ENCODE data around the gene CUBN. TPM values are rescaled to one million over a fixed set of nuclear protein-coding genes. Genes with fewer than 3 reads are reported as not detected.

The CUBN gene
- total RNA-seq, 1 donor from 2014 or later, result 2.1 TPM

DNA sequence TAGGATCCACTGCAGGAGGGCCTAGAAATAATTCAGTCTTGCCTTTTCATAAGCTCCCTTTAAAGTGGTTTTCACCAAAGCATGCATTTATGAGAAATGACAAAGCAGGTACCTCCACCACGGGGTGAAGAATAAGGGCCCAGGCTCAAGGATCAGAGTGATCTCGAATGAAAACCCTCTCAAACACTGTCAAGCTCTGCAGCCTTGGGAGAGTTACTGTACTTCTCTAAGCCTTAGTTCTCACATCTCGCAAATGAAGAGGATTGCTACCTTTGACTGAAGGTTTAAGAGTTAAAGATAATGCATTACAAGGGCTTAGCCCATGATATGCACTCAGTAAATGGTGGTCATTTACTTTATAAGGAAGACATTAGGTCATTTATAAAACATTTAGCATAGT, 81.7 kb downstream of the CUBN start:
- no peak for DNase-seq (ENCODE audit: extremely low read depth, low read depth, low spot score)

DNA sequence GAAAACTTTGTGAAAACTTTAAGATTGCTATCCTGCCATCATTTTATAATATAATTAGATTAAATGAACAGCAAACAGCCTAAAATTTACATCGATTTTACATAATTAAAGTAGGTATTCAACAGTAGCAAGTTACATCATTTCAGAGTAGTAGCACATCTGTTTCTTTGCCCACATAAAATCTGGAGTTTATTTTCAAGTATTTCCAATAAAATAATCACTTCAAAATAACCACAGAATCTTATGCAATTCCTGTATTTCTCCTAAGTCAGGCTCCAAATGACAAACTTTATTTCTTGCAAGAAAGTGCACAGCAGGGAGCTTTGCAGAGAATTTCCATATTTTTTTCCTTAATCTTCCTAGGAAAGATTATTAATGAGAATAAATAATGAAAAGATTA, 82.6 kb downstream of the CUBN start:
- no peak for DNase-seq (ENCODE audit: extremely low read depth, low read depth, low spot score)

DNA sequence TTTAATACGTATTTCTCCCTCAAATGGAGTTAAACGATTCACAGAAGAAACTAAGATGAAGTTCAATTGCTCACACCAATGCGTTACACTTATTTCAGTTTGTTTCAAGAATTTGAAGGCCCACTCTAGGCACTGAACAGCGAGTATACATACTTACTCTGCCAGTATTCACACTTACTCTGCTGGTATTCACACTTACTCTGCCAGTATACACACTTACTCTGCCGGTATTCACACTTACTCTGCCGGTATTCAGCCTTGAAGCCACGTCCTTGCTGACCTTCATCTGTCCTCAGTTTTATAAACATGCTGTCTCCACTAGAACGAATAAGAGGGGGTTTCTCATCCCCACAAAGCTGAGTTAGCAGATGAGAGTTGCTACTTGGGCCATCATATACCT, 86.0 kb downstream of the CUBN start:
- DNase-seq (ENCODE audit: extremely low read depth, low read depth, low spot score), result no peak

GRCh38 chr10:17041626-17042520, 87.7 kb downstream of the CUBN start:
- no peak for DNase-seq (ENCODE audit: extremely low read depth, low read depth, low spot score)

- DNase-seq (ENCODE audit: extremely low read depth, low read depth, low spot score), result no peak
These were observed 91.0 kb downstream of the CUBN start for GRCh38 chr10:17038627-17039026.

- no peak for DNase-seq (ENCODE audit: extremely low read depth, low read depth, low spot score)
These were observed 91.7 kb downstream of the CUBN start for GRCh38 chr10:17037910-17038309.

- DNase-seq (ENCODE audit: extremely low read depth, low read depth, low spot score), result no peak
These were observed 94.2 kb downstream of the CUBN start for GRCh38 chr10:17035446-17035845.

- no peak for DNase-seq (ENCODE audit: extremely low read depth, low read depth, low spot score)
These were observed 95.9 kb downstream of the CUBN start for GRCh38 chr10:17033529-17034260.

GRCh38 chr10:17031637-17032635, 97.7 kb downstream of the CUBN start:
- DNase-seq (ENCODE audit: extremely low read depth, low read depth, low spot score), result no peak

DNA sequence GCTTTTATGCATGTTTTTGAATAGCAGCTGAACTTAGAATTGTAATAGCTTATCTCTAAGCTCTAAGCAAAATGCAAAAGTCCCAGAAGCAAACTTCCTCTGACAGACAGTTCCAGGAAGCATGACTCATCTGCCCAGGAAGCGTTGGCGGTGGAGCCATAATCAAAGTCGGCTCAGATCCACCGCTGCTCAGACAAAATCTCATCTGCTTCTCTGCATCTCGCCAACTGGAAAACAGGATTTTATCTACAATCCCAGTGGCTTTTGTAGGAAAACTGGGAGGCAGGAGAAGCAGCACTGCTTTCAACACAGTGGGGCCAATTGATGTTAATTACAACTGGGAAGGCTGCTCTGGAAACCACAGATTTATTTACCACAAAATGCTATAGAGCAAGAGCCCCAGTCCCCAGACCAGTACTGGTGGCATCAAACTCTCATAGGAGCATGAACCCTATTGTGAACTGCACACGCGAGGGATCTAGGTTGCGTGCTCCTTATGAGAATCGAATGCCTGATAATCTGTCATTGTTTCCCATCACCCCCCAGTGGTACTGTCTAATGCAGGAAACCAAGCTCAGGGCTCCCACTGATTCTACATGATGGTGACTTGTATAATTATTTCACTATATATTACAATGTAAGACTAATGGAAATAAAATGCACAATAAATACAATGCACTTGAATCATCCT, 99.9 kb downstream of the CUBN start:
- DNase-seq (ENCODE audit: extremely low read depth, low read depth, low spot score), result peak; percentile 92

DNA sequence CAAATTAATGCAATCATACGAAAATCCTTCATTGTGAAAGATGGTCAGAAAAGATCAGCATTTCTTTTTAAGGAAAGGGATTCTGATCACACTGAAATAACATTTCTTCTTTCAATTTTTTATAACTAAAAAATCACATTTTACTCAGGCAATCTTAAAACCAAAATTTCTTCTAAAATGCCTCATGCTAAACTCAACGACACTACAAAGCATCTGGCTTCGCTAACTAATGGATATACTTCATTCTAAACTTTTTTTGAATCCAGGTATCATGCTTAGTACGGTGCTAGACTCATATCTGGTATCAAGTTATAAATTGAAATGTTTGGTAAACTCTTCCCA, 100.4 kb downstream of the CUBN start:
- DNase-seq (ENCODE audit: extremely low read depth, low read depth, low spot score), result no peak

DNA sequence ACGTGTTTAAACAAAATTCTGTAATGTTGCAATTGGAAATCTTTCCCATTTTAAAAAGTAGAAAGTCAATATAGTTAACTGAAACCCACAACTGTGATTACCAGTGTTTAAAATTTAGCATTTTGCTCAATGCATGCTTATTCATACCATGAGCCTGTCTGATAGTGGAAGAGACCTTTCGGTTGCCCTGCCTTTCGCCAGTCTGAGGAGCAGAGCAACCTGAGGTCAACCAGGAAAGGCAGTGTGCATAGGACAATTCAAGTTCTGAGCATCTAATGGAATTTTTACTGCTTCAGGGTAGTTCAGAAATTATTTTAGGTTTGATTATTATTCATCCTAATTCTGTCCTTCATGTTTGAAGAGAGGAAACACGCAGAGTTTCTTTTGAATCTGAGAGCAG, 100.8 kb downstream of the CUBN start:
- no peak for DNase-seq (ENCODE audit: extremely low read depth, low read depth, low spot score)

DNA sequence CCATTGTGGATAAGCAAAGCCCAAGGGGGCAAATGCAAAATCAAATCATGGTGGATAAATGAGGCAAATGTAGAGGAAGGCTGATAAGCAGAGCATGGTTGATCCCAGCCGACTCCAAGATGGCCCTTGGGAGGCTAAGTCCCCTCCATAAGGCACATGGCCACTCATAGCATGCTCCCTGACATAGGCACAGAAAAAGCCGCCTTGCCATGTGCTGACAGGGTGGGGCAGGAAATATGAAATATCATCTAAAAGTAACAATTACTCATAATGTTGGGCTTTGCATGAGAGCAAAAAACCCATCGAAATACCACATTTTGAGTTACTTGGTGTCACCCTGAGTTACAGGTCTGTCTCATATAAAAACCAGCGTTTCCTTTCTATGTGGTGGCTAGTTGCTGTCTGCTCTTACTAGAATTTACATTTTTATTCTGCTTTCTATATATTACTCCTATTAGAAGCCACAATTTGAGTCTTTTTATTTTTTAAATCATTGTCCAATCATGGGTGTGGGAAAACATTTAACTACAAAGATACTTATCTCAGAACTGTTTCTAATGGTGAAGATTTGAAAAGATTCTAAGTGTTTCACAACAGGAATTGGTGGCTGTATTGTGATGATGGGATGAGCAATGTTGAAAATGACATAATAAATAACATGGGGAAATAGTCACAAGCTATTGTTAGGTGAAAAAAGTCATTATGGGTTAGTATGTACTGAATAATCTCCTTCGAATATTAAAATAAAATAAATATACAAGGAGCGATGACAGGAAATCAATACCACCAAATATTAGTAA, 102.7 kb downstream of the CUBN start:
- DNase-seq (ENCODE audit: extremely low read depth, low read depth, low spot score), result no peak

DNA sequence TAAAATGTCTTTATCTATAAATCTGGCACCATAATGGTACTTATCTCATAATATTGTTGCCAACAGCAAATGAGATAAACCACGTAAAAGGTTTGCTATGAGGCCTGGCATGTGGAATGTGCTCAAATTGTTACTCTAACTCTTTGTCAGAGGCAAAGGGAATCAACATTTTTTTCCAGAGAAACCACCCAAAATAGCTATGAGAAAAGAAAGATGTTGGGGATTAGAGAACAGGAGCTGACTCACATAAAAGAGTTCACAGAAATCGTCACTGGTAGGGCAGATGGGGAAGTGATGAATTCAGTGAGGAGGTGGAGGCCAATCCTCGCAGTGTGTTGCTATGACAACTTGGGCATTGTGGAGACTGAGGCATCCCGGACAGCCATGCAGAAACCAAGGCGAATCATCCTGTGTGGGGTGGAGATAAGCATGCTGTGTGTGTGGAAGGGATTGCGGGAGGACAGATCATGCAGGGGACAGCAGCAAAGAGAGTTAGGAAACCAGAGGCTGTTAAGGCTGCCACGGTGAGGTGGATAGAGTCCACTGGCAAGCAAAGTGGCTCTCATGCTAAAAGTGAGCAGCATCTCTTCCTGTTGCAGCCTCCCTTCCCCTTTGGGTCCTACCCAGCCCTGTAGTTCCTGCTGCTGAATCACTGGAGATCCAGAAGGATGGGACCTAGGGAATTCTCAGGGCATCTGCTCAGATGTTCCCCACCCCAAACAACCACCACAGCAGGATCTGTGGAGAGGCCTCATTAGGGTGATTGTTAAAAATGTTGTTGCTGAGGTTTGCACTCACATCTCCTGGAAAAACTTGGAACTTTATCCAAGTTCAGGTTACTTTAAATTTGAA, 103.9 kb downstream of the CUBN start:
- peak; percentile 85 for DNase-seq (ENCODE audit: extremely low read depth, low read depth, low spot score)

- no peak for DNase-seq (ENCODE audit: extremely low read depth, low read depth, low spot score)
These were observed 105.2 kb downstream of the CUBN start for GRCh38 chr10:17024461-17024860.

GRCh38 chr10:17023386-17024298, 106.0 kb downstream of the CUBN start:
- DNase-seq (ENCODE audit: extremely low read depth, low read depth, low spot score), result peak; percentile 98

GRCh38 chr10:17022896-17023295, 106.7 kb downstream of the CUBN start:
- DNase-seq (ENCODE audit: extremely low read depth, low read depth, low spot score), result no peak

GRCh38 chr10:17022466-17022825, 107.2 kb downstream of the CUBN start:
- DNase-seq (ENCODE audit: extremely low read depth, low read depth, low spot score), result no peak
